Measurements from ENCODE around the gene RCSD1. TPM values are rescaled to one million over a fixed set of nuclear protein-coding genes. Genes with fewer than 3 reads are reported as not detected.

The RCSD1 gene
- total RNA-seq, 2 donors from 2014 or later = 2.8 to 13.8 TPM

DNA sequence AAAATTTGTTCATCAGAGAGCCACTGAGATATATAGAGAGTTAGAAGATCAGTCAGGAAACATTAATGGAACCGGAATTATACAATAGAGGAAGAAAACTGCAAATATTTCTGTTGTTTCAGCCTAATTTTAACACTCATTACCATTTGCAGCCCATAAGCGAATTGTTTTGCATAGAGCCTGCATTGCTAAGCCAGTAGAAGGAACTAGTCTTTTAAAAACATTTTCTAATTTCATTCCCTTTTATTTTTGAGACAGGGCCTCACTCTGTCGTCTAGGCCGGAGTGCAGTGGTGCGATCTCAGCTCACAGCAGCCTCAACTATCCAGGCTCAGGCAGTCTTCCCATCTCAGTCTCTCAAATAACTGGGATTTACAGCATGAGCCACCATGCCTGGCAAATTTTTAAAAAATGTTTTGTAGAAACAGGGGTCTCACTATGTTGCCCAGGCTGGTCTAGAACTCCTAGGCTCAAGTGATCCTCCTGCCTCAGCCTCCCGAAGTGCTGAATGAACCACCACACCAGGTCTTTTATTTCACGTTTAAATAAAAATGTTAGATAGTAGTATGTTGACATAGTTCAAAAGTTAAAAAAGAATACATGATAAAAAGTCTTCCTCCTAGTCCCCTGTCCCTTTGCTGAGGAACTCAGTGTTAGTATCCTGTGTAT is 117.1 kb downstream of the RCSD1 start:
- intact Hi-C loops (cut with DNase I) = no loop called here
- Histone ChIP-seq H3K36me3 (no peaks in the 10 kb centered on the region), H3K4me1 (replicated peaks) (no peaks in the 10 kb centered on the region), H3K27me3 (replicated peaks; ENCODE audit: insufficient read depth) (no peaks in the 10 kb centered on the region), H3K4me3 (no peak overlapping the region), H3K27ac (no peak overlapping the region), H3K9me3 (no peaks in the 10 kb centered on the region)
- TF ChIP-seq POLR2AphosphoS5 (IDR thresholded peaks at IDR 0.05) (no peak), POLR2A (IDR thresholded peaks at IDR 0.05) (no peak)
- no peak for DNase-seq (ENCODE audit: low spot score)
- 87% methylated on average over 7 of the region's 7 CpGs for WGBS

GRCh38 chr1:167747988-167748387 is 118.0 kb downstream of the RCSD1 start:
- no peaks in the 10 kb centered on the region for H3K27me3 ChIP-seq (replicated peaks; ENCODE audit: insufficient read depth)
- H3K9me3 ChIP-seq = no peaks in the 10 kb centered on the region
- no peak overlapping the region for H3K27ac ChIP-seq
- no peak overlapping the region for H3K4me3 ChIP-seq
- DNase-seq (ENCODE audit: low spot score) = no peak
- WGBS = 97% methylated on average over 1 of the region's 1 CpG
- no peaks in the 10 kb centered on the region for H3K4me1 ChIP-seq (replicated peaks)
- H3K36me3 ChIP-seq = no peaks in the 10 kb centered on the region
- TF ChIP-seq POLR2AphosphoS5 (IDR thresholded peaks at IDR 0.05) (no peak), POLR2A (IDR thresholded peaks at IDR 0.05) (no peak)
- TF ChIP-seq, protein P1, sequence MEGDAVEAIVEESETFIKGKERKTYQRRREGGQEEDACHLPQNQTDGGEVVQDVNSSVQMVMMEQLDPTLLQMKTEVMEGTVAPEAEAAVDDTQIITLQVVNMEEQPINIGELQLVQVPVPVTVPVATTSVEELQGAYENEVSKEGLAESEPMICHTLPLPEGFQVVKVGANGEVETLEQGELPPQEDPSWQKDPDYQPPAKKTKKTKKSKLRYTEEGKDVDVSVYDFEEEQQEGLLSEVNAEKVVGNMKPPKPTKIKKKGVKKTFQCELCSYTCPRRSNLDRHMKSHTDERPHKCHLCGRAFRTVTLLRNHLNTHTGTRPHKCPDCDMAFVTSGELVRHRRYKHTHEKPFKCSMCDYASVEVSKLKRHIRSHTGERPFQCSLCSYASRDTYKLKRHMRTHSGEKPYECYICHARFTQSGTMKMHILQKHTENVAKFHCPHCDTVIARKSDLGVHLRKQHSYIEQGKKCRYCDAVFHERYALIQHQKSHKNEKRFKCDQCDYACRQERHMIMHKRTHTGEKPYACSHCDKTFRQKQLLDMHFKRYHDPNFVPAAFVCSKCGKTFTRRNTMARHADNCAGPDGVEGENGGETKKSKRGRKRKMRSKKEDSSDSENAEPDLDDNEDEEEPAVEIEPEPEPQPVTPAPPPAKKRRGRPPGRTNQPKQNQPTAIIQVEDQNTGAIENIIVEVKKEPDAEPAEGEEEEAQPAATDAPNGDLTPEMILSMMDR (IDR thresholded peaks at IDR 0.05) = no peak
- intact Hi-C loops (cut with DNase I) = no loop called here

DNA sequence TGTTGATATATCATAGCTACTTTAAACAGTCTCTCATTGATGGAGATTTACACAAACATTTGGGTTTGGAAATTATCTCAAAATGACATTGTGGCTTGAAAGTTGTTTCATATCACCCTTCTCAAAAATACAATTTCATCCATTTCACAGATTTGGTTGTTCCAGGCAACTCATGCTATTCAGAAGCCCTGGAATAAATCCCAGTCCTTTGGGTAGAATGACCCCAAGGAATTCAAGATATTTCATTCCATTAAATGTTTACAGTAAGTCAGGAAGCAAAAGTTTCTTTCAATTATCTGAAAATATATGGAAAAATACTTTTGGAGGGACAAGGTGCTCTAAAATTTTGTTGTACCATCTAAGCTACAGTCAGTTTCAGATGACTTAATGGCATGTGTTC is 118.9 kb downstream of the RCSD1 start:
- H3K27me3 ChIP-seq (replicated peaks; ENCODE audit: insufficient read depth) = no peaks in the 10 kb centered on the region
- H3K9me3 ChIP-seq = no peaks in the 10 kb centered on the region
- H3K27ac ChIP-seq = no peak overlapping the region
- no peaks in the 10 kb centered on the region for H3K4me1 ChIP-seq (replicated peaks)
- no peaks in the 10 kb centered on the region for H3K36me3 ChIP-seq
- TF ChIP-seq, protein P1 (IDR thresholded peaks at IDR 0.05) = no peak
- no peak for TF ChIP-seq POLR2A (IDR thresholded peaks at IDR 0.05)
- no peak for TF ChIP-seq POLR2AphosphoS5 (IDR thresholded peaks at IDR 0.05)
- H3K4me3 ChIP-seq = no peak overlapping the region
- no peak for DNase-seq (ENCODE audit: low spot score)
- intact Hi-C loops (cut with DNase I) = no loop called here

- TF ChIP-seq, protein P1 (IDR thresholded peaks at IDR 0.05) = no peak
- TF ChIP-seq POLR2AphosphoS5 (IDR thresholded peaks at IDR 0.05) = no peak
- TF ChIP-seq POLR2A (IDR thresholded peaks at IDR 0.05) = no peak
- no peak overlapping the region for H3K4me3 ChIP-seq
- no peaks in the 10 kb centered on the region for H3K27me3 ChIP-seq (replicated peaks; ENCODE audit: insufficient read depth)
- H3K36me3 ChIP-seq = no peaks in the 10 kb centered on the region
- no peaks in the 10 kb centered on the region for H3K4me1 ChIP-seq (replicated peaks)
- H3K27ac ChIP-seq = no peak overlapping the region
- WGBS = 66% methylated on average over 2 of the region's 2 CpGs
- intact Hi-C loops (cut with DNase I) = no loop called here
- no peaks in the 10 kb centered on the region for H3K9me3 ChIP-seq
- no peak for DNase-seq (ENCODE audit: low spot score)
Observed at GRCh38 chr1:167749741-167750140, 119.7 kb downstream of the RCSD1 start.

- TF ChIP-seq, protein P1 (IDR thresholded peaks at IDR 0.05) = no peak
- TF ChIP-seq POLR2A (IDR thresholded peaks at IDR 0.05) (no peak), POLR2AphosphoS5 (IDR thresholded peaks at IDR 0.05) (no peak)
- Histone ChIP-seq H3K4me1 (replicated peaks) (no peaks in the 10 kb centered on the region), H3K9me3 (no peaks in the 10 kb centered on the region), H3K27me3 (replicated peaks; ENCODE audit: insufficient read depth) (no peaks in the 10 kb centered on the region), H3K27ac (no peak overlapping the region), H3K4me3 (no peak overlapping the region), H3K36me3 (no peaks in the 10 kb centered on the region)
- no peak for DNase-seq (ENCODE audit: low spot score)
- WGBS = 97% methylated on average over 2 of the region's 2 CpGs
- intact Hi-C loops (cut with DNase I) = no loop called here
Observed at GRCh38 chr1:167750641-167751040, 120.6 kb downstream of the RCSD1 start.

All from prostate gland (tissue), 2 donors.